Measurements from ENCODE around the gene POLA1.
"Not testable (repeated sequence)": the region's sequence is repeated elsewhere in the genome, so short reads cannot be mapped to it uniquely, and the experiment has no call there.

The POLA1 gene

GRCh38 chrX:24819807-24820206 is 126.1 kb downstream of the POLA1 start:
- not testable (repeated sequence) for DNase-seq

GRCh38 chrX:24828147-24828546 is 134.4 kb downstream of the POLA1 start:
- DNase-seq: no peak

- no peak for DNase-seq
These were observed 134.9 kb downstream of the POLA1 start for GRCh38 chrX:24828600-24828999.

- no peak for DNase-seq
These were observed 140.0 kb downstream of the POLA1 start for GRCh38 chrX:24833695-24834094.

GRCh38 chrX:24837966-24838365 is 144.2 kb downstream of the POLA1 start:
- DNase-seq: no peak

- DNase-seq: peak; percentile 27
These were observed 144.9 kb downstream of the POLA1 start for GRCh38 chrX:24838629-24839028.

- no peak for DNase-seq
These were observed 145.6 kb downstream of the POLA1 start for GRCh38 chrX:24839331-24839730.

GRCh38 chrX:24842486-24842885 is 148.8 kb downstream of the POLA1 start:
- no peak for DNase-seq

GRCh38 chrX:24846550-24847150 is 152.9 kb downstream of the POLA1 start:
- peak; percentile 38 for DNase-seq

GRCh38 chrX:24851289-24851688 is 157.6 kb downstream of the POLA1 start:
- no peak for DNase-seq

- no peak for DNase-seq
These were observed 158.1 kb downstream of the POLA1 start for GRCh38 chrX:24851780-24852179.

GRCh38 chrX:24858004-24858746 is 164.5 kb downstream of the POLA1 start:
- peak; percentile 14 for DNase-seq

GRCh38 chrX:24859211-24859841 is 165.6 kb downstream of the POLA1 start:
- no peak for DNase-seq

- DNase-seq: no peak
These were observed 166.4 kb downstream of the POLA1 start for GRCh38 chrX:24860140-24860539.

- no peak for DNase-seq
These were observed 168.6 kb downstream of the POLA1 start for GRCh38 chrX:24862343-24862742.

GRCh38 chrX:24863779-24864178 is 170.1 kb downstream of the POLA1 start:
- not testable (repeated sequence) for DNase-seq

- peak; percentile 56 for DNase-seq
These were observed 176.4 kb downstream of the POLA1 start for GRCh38 chrX:24870143-24870542.

GRCh38 chrX:24874604-24875247 is 181.0 kb downstream of the POLA1 start:
- no peak for DNase-seq

GRCh38 chrX:24876530-24877287 is 183.0 kb downstream of the POLA1 start:
- DNase-seq: no peak

- no peak for DNase-seq
These were observed 183.6 kb downstream of the POLA1 start for GRCh38 chrX:24877288-24877664.

- DNase-seq: no peak
These were observed 184.3 kb downstream of the POLA1 start for GRCh38 chrX:24877854-24878650.

GRCh38 chrX:24879679-24880078 is 186.0 kb downstream of the POLA1 start:
- no peak for DNase-seq

Data from fibroblast of upper back skin (primary cell).